Stimulated activated CD4-positive, alpha-beta T cell treated with anti-CD3 and anti-CD28 coated beads, TNF-alpha, amount 100 ng/mL, for 24 hours (primary cell): Measurements from ENCODE around the gene FOXJ2.
"Not testable (repeated sequence)": the region's sequence is repeated elsewhere in the genome, so short reads cannot be mapped to it uniquely, and the experiment has no call there.

Experiments
- DNase-seq, 3 experiments: peaks; one replicate each; pipeline ENCODE4 v3.0.0-alpha.2; 2020; ENCODE audit warnings: low read depth in 3 of 3

The FOXJ2 gene

GRCh38 chr12:8065991-8066594, 33.6 kb downstream of the FOXJ2 start, which contains the start of gene C3AR1:
C3AR1 (minus strand) TSS chr12:8066359; CDS start chr12:8060185, 6,174 bp downstream.
- DNase-seq: no peak

GRCh38 chr12:8069582-8069981, 37.1 kb downstream of the FOXJ2 start:
- DNase-seq: no peak

GRCh38 chr12:8071820-8072219, 39.3 kb downstream of the FOXJ2 start:
- not testable (repeated sequence) for DNase-seq

GRCh38 chr12:8075935-8076334, 43.4 kb downstream of the FOXJ2 start:
- DNase-seq: no peak

- no peak for DNase-seq
Measured at GRCh38 chr12:8076366-8076765, 43.9 kb downstream of the FOXJ2 start.

- DNase-seq: no peak
Measured at GRCh38 chr12:8077207-8077606, 44.7 kb downstream of the FOXJ2 start.

- DNase-seq: peak; percentile 33 to 37 (median 35)
Measured at GRCh38 chr12:8078398-8078797, 45.9 kb downstream of the FOXJ2 start.

GRCh38 chr12:8078916-8079315, 46.4 kb downstream of the FOXJ2 start:
- DNase-seq: no peak

- DNase-seq: no peak
Measured at GRCh38 chr12:8080120-8080519, 47.6 kb downstream of the FOXJ2 start.

GRCh38 chr12:8081251-8081920, 48.9 kb downstream of the FOXJ2 start:
- peak in 1 of 3 experiments; percentile 18 for DNase-seq

- DNase-seq: no peak
Measured at GRCh38 chr12:8082808-8083100, 50.2 kb downstream of the FOXJ2 start.

- peak in 1 of 3 experiments; percentile 35 for DNase-seq
Measured at GRCh38 chr12:8084351-8084750, 51.8 kb downstream of the FOXJ2 start.

GRCh38 chr12:8087666-8088065, 55.1 kb downstream of the FOXJ2 start:
- DNase-seq: no peak

- DNase-seq: peak in 1 of 3 experiments; percentile 16
Measured at GRCh38 chr12:8088574-8088973, 56.1 kb downstream of the FOXJ2 start.

- DNase-seq: not testable (repeated sequence)
Measured at GRCh38 chr12:8089277-8089676, 56.8 kb downstream of the FOXJ2 start.

- DNase-seq: no peak
Measured at GRCh38 chr12:8089716-8090115, 57.2 kb downstream of the FOXJ2 start.

- no peak for DNase-seq
Measured at GRCh38 chr12:8093291-8093690, 60.8 kb downstream of the FOXJ2 start.

GRCh38 chr12:8096281-8096915, 63.9 kb downstream of the FOXJ2 start:
- no peak for DNase-seq

- DNase-seq: no peak
Measured at GRCh38 chr12:8099235-8099634, 66.7 kb downstream of the FOXJ2 start.
